ENCODE results near the gene PLEKHG3. TPM values are rescaled to one million over a fixed set of nuclear protein-coding genes. Genes with fewer than 3 reads are reported as not detected.
A peak's percentile ranks its signal among the peaks of the same experiment; 100 is the strongest.
"Not testable (repeated sequence)": the region's sequence is repeated elsewhere in the genome, so short reads cannot be mapped to it uniquely, and the experiment has no call there.

Gene PLEKHG3
- total RNA-seq, result 76.0 and 81.0 TPM in 2 replicates
- long read RNA-seq, partial matches to known transcripts, result 6 of 12 reads
- long read RNA-seq, other reads (novel, unspliced or antisense), result 4 of 12 reads

- H3K9me3 Mint-ChIP-seq (ENCODE audit: low read depth), result no peaks in the 10 kb centered on the region
- peak within 1 kb of the TSS; percentile 84 for H3K4me3 Mint-ChIP-seq (ENCODE audit: low read depth)
- peaks cover 54% of the 10 kb centered on the region for H3K4me1 Mint-ChIP-seq (ENCODE audit: low read depth)
- peak within 1 kb of the TSS; percentile 96 for H3K27ac Mint-ChIP-seq
- TF ChIP-seq CTCF (IDR thresholded peaks at IDR 0.05; ENCODE audit: unreplicated experiment), result no peak
- peaks cover 24% of the 10 kb centered on the region for H3K27me3 Mint-ChIP-seq
- H3K36me3 Mint-ChIP-seq (ENCODE audit: insufficient read depth), result no peaks in the 10 kb centered on the region
- peak; percentile 68 for DNase-seq (ENCODE audit: low spot score, unreplicated experiment)
These were observed at the start of gene PLEKHG3 for GRCh38 chr14:64704143-64704742. Gene PLEKHG3, plus strand, starts transcription at chr14:64704424. Its CDS starts 23,208 bp downstream, at chr14:64727632.

- H3K4me3 Mint-ChIP-seq (ENCODE audit: low read depth), result no peak overlapping the region
- no peak overlapping the region for H3K27ac Mint-ChIP-seq
- peaks cover 4% of the 10 kb centered on the region for H3K27me3 Mint-ChIP-seq
- H3K9me3 Mint-ChIP-seq (ENCODE audit: low read depth), result no peaks in the 10 kb centered on the region
- peaks cover 8% of the 10 kb centered on the region for H3K4me1 Mint-ChIP-seq (ENCODE audit: low read depth)
- no peak for DNase-seq (ENCODE audit: low spot score, unreplicated experiment)
- TF ChIP-seq CTCF (IDR thresholded peaks at IDR 0.05; ENCODE audit: unreplicated experiment), result no peak
- no peaks in the 10 kb centered on the region for H3K36me3 Mint-ChIP-seq (ENCODE audit: insufficient read depth)
These were observed 49.3 kb upstream of the PLEKHG3 start for GRCh38 chr14:64654901-64655300.

GRCh38 chr14:64656986-64657385 lies 47.2 kb upstream of the PLEKHG3 start:
- Mint-ChIP-seq H3K36me3 (ENCODE audit: insufficient read depth) (no peaks in the 10 kb centered on the region), H3K4me3 (ENCODE audit: low read depth) (no peak overlapping the region), H3K9me3 (ENCODE audit: low read depth) (no peaks in the 10 kb centered on the region), H3K27ac (peak overlapping the region; percentile 2), H3K27me3 (peaks cover 2% of the 10 kb centered on the region), H3K4me1 (ENCODE audit: low read depth) (peaks cover 8% of the 10 kb centered on the region)
- no peak for DNase-seq (ENCODE audit: low spot score, unreplicated experiment)
- TF ChIP-seq CTCF (IDR thresholded peaks at IDR 0.05; ENCODE audit: unreplicated experiment), result no peak

GRCh38 chr14:64658201-64658600 lies 46.0 kb upstream of the PLEKHG3 start:
- peaks cover 8% of the 10 kb centered on the region for H3K4me1 Mint-ChIP-seq (ENCODE audit: low read depth)
- no peaks in the 10 kb centered on the region for H3K36me3 Mint-ChIP-seq (ENCODE audit: insufficient read depth)
- peaks cover 2% of the 10 kb centered on the region for H3K27me3 Mint-ChIP-seq
- DNase-seq (ENCODE audit: low spot score, unreplicated experiment), result no peak
- TF ChIP-seq CTCF (IDR thresholded peaks at IDR 0.05; ENCODE audit: unreplicated experiment), result no peak
- H3K9me3 Mint-ChIP-seq (ENCODE audit: low read depth), result no peaks in the 10 kb centered on the region
- H3K4me3 Mint-ChIP-seq (ENCODE audit: low read depth), result no peak overlapping the region
- H3K27ac Mint-ChIP-seq, result no peak overlapping the region

GRCh38 chr14:64658700-64659264 lies 45.4 kb upstream of the PLEKHG3 start:
- H3K36me3 Mint-ChIP-seq (ENCODE audit: insufficient read depth); H3K4me3 Mint-ChIP-seq (ENCODE audit: low read depth); H3K27me3 Mint-ChIP-seq; H3K27ac Mint-ChIP-seq; H3K9me3 Mint-ChIP-seq (ENCODE audit: low read depth); H3K4me1 Mint-ChIP-seq (ENCODE audit: low read depth); DNase-seq (ENCODE audit: low spot score, unreplicated experiment): not testable (repeated sequence)

GRCh38 chr14:64659366-64659765 lies 44.9 kb upstream of the PLEKHG3 start:
- Mint-ChIP-seq H3K27ac (no peak overlapping the region), H3K27me3 (peaks cover 2% of the 10 kb centered on the region), H3K9me3 (ENCODE audit: low read depth) (no peaks in the 10 kb centered on the region), H3K4me3 (ENCODE audit: low read depth) (no peak overlapping the region), H3K4me1 (ENCODE audit: low read depth) (peaks cover 4% of the 10 kb centered on the region), H3K36me3 (ENCODE audit: insufficient read depth) (no peaks in the 10 kb centered on the region)
- TF ChIP-seq CTCF (IDR thresholded peaks at IDR 0.05; ENCODE audit: unreplicated experiment), result no peak
- no peak for DNase-seq (ENCODE audit: low spot score, unreplicated experiment)
